Sigmoid colon (tissue), 3 donors: Measurements from ENCODE around the gene TPP2.

ENCODE experiments used
- POLR2A ChIP-seq, 2 donors: fragments of 450-650 bp; IDR thresholded peaks; one replicate each; pipeline ENCODE4 v1.6.1; 2016; ENCODE audit warnings: antibody characterized with exemption in 2 of 2, mild to moderate bottlenecking in 2 of 2, moderate library complexity in 2 of 2
- TF ChIP-seq, protein P1 (sequence below), 4 experiments: fragments of 450-650 bp in 3 of 4; fragments of 200-600 bp in 1 of 4; IDR thresholded peaks; one replicate each; pipeline ENCODE4 v1.5.1; 2016 to 2019; ENCODE audit warnings: antibody characterized with exemption in 4 of 4, mild to moderate bottlenecking in 3 of 4, moderate library complexity in 2 of 4

DNA sequence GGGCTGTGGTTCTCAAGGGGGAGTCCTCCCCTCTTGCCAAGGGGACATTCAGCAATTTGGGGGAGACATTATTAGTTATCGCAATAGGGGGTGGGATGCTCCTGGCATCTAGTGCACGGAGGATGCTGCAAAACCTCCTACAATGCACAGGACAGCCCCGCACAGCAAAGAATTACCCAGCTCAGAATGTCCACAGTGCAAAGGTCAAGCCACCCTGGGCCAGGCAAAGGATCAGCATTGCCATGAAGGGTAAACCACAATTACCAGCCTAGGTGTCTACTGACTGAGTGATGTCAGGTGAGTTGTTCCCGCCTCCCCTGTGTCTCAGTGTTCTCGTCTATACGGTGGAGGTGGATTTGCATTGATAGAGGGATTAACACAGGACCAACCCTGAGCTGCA, 100.5 kb downstream of the TPP2 start:
- no peak for TF ChIP-seq POLR2A (IDR thresholded peaks at IDR 0.05)
- TF ChIP-seq, protein P1, sequence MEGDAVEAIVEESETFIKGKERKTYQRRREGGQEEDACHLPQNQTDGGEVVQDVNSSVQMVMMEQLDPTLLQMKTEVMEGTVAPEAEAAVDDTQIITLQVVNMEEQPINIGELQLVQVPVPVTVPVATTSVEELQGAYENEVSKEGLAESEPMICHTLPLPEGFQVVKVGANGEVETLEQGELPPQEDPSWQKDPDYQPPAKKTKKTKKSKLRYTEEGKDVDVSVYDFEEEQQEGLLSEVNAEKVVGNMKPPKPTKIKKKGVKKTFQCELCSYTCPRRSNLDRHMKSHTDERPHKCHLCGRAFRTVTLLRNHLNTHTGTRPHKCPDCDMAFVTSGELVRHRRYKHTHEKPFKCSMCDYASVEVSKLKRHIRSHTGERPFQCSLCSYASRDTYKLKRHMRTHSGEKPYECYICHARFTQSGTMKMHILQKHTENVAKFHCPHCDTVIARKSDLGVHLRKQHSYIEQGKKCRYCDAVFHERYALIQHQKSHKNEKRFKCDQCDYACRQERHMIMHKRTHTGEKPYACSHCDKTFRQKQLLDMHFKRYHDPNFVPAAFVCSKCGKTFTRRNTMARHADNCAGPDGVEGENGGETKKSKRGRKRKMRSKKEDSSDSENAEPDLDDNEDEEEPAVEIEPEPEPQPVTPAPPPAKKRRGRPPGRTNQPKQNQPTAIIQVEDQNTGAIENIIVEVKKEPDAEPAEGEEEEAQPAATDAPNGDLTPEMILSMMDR (IDR thresholded peaks at IDR 0.05): no peak
